ENCODE data around the gene CTTN. TPM values are rescaled to one million over a fixed set of nuclear protein-coding genes. Genes with fewer than 3 reads are reported as not detected.

CTTN gene
- total and polyA plus RNA-seq, 2 of the 13 experiments (the other 11 are each of a cell fraction or from before 2014, with no cell fraction given), result 84.4 to 114 TPM

DNA sequence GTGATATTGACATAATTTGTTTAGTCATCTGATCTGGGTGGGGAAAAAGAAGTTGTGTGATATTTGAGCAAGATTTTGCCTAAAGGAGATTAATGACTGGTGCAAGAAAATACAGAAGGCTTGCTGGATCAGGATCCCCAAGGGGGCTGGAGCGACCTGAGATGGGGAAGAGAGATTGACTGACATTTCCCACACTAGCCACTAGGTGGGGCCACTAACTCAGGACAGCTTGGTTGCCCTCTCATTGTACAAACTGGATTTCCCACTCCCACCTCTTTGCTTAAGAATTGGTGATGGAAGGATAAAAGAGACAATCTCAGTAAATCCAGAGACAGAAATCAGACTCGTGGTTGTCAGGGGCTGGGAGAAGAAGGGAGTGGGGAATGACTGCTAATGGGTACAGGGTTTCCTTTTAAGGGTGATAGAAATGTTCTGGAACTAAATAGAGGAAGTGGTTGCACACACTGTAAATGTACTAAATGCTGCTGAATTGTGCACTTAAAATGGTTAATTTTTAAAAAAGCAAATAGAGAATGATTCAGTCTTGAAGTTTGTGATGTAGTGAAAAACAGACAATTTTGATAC, 50.7 kb downstream of the CTTN start:
- H4K20me1 ChIP-seq (ENCODE audit: insufficient read depth, low read length), result no peaks in the 10 kb centered on the region
- TF ChIP-seq, protein P1, sequence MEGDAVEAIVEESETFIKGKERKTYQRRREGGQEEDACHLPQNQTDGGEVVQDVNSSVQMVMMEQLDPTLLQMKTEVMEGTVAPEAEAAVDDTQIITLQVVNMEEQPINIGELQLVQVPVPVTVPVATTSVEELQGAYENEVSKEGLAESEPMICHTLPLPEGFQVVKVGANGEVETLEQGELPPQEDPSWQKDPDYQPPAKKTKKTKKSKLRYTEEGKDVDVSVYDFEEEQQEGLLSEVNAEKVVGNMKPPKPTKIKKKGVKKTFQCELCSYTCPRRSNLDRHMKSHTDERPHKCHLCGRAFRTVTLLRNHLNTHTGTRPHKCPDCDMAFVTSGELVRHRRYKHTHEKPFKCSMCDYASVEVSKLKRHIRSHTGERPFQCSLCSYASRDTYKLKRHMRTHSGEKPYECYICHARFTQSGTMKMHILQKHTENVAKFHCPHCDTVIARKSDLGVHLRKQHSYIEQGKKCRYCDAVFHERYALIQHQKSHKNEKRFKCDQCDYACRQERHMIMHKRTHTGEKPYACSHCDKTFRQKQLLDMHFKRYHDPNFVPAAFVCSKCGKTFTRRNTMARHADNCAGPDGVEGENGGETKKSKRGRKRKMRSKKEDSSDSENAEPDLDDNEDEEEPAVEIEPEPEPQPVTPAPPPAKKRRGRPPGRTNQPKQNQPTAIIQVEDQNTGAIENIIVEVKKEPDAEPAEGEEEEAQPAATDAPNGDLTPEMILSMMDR (CRISPR knock-in tag; IDR thresholded peaks at IDR 0.05), result peak; percentile 38; the same call in 1 of the 2 replicates
- TF ChIP-seq ZMYM2 (CRISPR knock-in tag; IDR thresholded peaks at IDR 0.05) (peak; percentile 25; the same call in 1 of the 2 replicates), ZNF652 (CRISPR knock-in tag; IDR thresholded peaks at IDR 0.05; ENCODE audit: borderline replicate concordance, low read depth) (no peak), STAG1 (CRISPR knock-in tag; IDR thresholded peaks at IDR 0.05) (0 out of 2 replicates have a peak, but pooled peaks have one; percentile 10), HHEX (CRISPR knock-in tag; IDR thresholded peaks at IDR 0.05) (no peak)
- TF ChIP-seq, protein P2, sequence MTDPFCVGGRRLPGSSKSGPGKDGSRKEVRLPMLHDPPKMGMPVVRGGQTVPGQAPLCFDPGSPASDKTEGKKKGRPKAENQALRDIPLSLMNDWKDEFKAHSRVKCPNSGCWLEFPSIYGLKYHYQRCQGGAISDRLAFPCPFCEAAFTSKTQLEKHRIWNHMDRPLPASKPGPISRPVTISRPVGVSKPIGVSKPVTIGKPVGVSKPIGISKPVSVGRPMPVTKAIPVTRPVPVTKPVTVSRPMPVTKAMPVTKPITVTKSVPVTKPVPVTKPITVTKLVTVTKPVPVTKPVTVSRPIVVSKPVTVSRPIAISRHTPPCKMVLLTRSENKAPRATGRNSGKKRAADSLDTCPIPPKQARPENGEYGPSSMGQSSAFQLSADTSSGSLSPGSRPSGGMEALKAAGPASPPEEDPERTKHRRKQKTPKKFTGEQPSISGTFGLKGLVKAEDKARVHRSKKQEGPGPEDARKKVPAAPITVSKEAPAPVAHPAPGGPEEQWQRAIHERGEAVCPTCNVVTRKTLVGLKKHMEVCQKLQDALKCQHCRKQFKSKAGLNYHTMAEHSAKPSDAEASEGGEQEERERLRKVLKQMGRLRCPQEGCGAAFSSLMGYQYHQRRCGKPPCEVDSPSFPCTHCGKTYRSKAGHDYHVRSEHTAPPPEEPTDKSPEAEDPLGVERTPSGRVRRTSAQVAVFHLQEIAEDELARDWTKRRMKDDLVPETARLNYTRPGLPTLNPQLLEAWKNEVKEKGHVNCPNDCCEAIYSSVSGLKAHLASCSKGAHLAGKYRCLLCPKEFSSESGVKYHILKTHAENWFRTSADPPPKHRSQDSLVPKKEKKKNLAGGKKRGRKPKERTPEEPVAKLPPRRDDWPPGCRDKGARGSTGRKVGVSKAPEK (CRISPR knock-in tag; IDR thresholded peaks at IDR 0.05; ENCODE audit: borderline replicate concordance), result no peak
- TF ChIP-seq, protein P3, sequence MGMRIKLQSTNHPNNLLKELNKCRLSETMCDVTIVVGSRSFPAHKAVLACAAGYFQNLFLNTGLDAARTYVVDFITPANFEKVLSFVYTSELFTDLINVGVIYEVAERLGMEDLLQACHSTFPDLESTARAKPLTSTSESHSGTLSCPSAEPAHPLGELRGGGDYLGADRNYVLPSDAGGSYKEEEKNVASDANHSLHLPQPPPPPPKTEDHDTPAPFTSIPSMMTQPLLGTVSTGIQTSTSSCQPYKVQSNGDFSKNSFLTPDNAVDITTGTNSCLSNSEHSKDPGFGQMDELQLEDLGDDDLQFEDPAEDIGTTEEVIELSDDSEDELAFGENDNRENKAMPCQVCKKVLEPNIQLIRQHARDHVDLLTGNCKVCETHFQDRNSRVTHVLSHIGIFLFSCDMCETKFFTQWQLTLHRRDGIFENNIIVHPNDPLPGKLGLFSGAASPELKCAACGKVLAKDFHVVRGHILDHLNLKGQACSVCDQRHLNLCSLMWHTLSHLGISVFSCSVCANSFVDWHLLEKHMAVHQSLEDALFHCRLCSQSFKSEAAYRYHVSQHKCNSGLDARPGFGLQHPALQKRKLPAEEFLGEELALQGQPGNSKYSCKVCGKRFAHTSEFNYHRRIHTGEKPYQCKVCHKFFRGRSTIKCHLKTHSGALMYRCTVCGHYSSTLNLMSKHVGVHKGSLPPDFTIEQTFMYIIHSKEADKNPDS (CRISPR knock-in tag; IDR thresholded peaks at IDR 0.05), result no peak
- intact Hi-C loops (cut with micrococcal nuclease; ENCODE audit: unreplicated experiment) (no loop called here), in situ Hi-C loops (cut with HindIII; ENCODE audit: extremely low pct_ligation_motif_present, low pct_unique_long_range_greater_than_20kb) (no loop called here)
- H3K4me2 ChIP-seq (ENCODE audit: low read depth, low read length), result no peak overlapping the region
- H3K27me3 ChIP-seq (ENCODE audit: control insufficient read depth in 1 of 2, insufficient read depth in 2 of 2, low read length in 2 of 2), result no peaks in the 10 kb centered on the region; a peak in 2 of 5 replicates
- no peak overlapping the region for H3K4me3 ChIP-seq (replicated peaks in 1 of 3; ENCODE audit: insufficient read depth in 1 of 3, low read depth in 2 of 3, low read length in 3 of 3)
- no peak overlapping the region for H3K27ac ChIP-seq (ENCODE audit: extremely low read length, insufficient read depth, low read length)
- FAIRE-seq, result no peak
- peaks cover 29% of the 10 kb centered on the region for H3K9me3 ChIP-seq (ENCODE audit: low read length)
- no peaks in the 10 kb centered on the region for H3K4me1 ChIP-seq (ENCODE audit: insufficient read depth, low read length)
- no peak for DNase-seq (ENCODE audit: low spot score)
- H3K36me3 ChIP-seq (replicated peaks in 1 of 2; ENCODE audit: control insufficient read depth in 1 of 2, insufficient read depth in 2 of 2, low read length in 2 of 2), result no peaks in the 10 kb centered on the region
- ChIA-PET CTCF (ENCODE audit: low intra/inter-chr PET ratio, low total read pairs) (no interaction called here), POLR2A (no interaction called here)
- 24% methylated on average over 2 of the region's 2 CpGs for WGBS (ENCODE audit: low lambda C conversion rate)
- H2AFZ ChIP-seq (ENCODE audit: low read length), result no peak overlapping the region
- no TSS peak for BruUV-seq (replicated peaks)
- no peak overlapping the region for H3K9ac ChIP-seq (ENCODE audit: insufficient read depth, low read depth, low read length)
- H3K79me2 ChIP-seq (ENCODE audit: insufficient read depth, low read length), result no peaks in the 10 kb centered on the region
- ATAC-seq, result no peak

All from HepG2 (cell line).